Liver (tissue), 9 donors: ENCODE results near the gene ADM2. TPM values are rescaled to one million over a fixed set of nuclear protein-coding genes. Genes with fewer than 3 reads are reported as not detected.

Experiments used
- DNase-seq: peaks from one replicate; pipeline ENCODE4 v3.0.0-alpha.2; 2017; ENCODE audit warnings: low spot score
- H3K27ac ChIP-seq, 2 donors: one replicate each; pipeline ENCODE4 v1.7.0; 2013; ENCODE audit warnings: inconsistent platforms in 2 of 2, low read length in 2 of 2, control low read depth in 1 of 2, low read depth in 1 of 2, mild to moderate bottlenecking in 1 of 2
- H3K27me3 ChIP-seq, 4 donors: one replicate each; pipeline versions ENCODE4 v1.6.1 to v1.7.0; 2013; ENCODE audit warnings: low read length in 3 of 4, inconsistent platforms in 1 of 4, mild to moderate bottlenecking in 1 of 4, moderate library complexity in 1 of 4; ENCODE audit not compliant: control insufficient read depth in 4 of 4, insufficient read depth in 4 of 4
- H3K36me3 ChIP-seq, 4 donors: one replicate each; pipeline versions ENCODE4 v1.6.1 to v1.7.0; 2013; ENCODE audit warnings: low read length in 3 of 4, mild to moderate bottlenecking in 3 of 4, low read depth in 1 of 4, moderate library complexity in 1 of 4; ENCODE audit not compliant: control insufficient read depth in 4 of 4, insufficient read depth in 3 of 4
- H3K4me1 ChIP-seq, 4 donors: one replicate each; pipeline versions ENCODE4 v1.6.1 to v1.7.0; 2013; ENCODE audit warnings: low read length in 3 of 4, mild to moderate bottlenecking in 3 of 4, moderate library complexity in 1 of 4; ENCODE audit not compliant: control insufficient read depth in 4 of 4, insufficient read depth in 4 of 4
- H3K4me3 ChIP-seq, 3 donors: one replicate each; pipeline versions ENCODE4 v1.6.1 to v1.7.0; 2013; ENCODE audit warnings: low read length in 3 of 3, control low read depth in 1 of 3, low read depth in 1 of 3, mild to moderate bottlenecking in 1 of 3
- H3K9ac ChIP-seq, 2 donors: one replicate each; pipeline ENCODE4 v1.7.0; 2013; ENCODE audit warnings: low read length in 2 of 2, mild to moderate bottlenecking in 2 of 2, moderate library complexity in 2 of 2, control low read depth in 1 of 2, low read depth in 1 of 2
- H3K9me3 ChIP-seq, 4 donors: one replicate each; pipeline versions ENCODE4 v1.6.1 to v1.7.0; 2013; ENCODE audit warnings: low read length in 3 of 4; ENCODE audit not compliant: control insufficient read depth in 4 of 4
- ATF3 ChIP-seq: IDR thresholded peaks from 2 replicates; pipeline ENCODE4 v1.6.1; 2016; ENCODE audit warnings: antibody characterized with exemption
- CTCF ChIP-seq: fragments of 150-350 bp; IDR thresholded peaks from 2 replicates; pipeline ENCODE4 v1.5.1; 2017; ENCODE audit warnings: improper control_type of control experiment, low read depth, low read length; ENCODE audit not compliant: missing input control
- EGR1 ChIP-seq, 2 donors: IDR thresholded peaks; 2 replicates each; pipeline ENCODE4 v1.6.1; 2016 to 2018; ENCODE audit warnings: antibody characterized with exemption in 2 of 2, low read depth in 2 of 2
- FOXA1 ChIP-seq: IDR thresholded peaks from 2 replicates; pipeline ENCODE4 v1.6.1; 2016; ENCODE audit warnings: antibody characterized with exemption
- FOXA2 ChIP-seq: IDR thresholded peaks from 2 replicates; pipeline ENCODE4 v1.6.1; 2016; ENCODE audit warnings: antibody characterized with exemption
- HNF4A ChIP-seq, 2 donors: conservative IDR thresholded peaks; 2 replicates each; pipeline ENCODE4 v1.6.1; 2016; ENCODE audit warnings: antibody characterized with exemption in 2 of 2, mild to moderate bottlenecking in 2 of 2
- HNF4G ChIP-seq: IDR thresholded peaks from 2 replicates; pipeline ENCODE4 v1.6.1; 2016; ENCODE audit warnings: antibody characterized with exemption
- JUND ChIP-seq, 2 donors: IDR thresholded peaks; 2 replicates each; pipeline ENCODE4 v1.6.1; 2016; ENCODE audit warnings: antibody characterized with exemption in 2 of 2
- MAX ChIP-seq: IDR thresholded peaks from 2 replicates; pipeline ENCODE4 v1.6.1; 2016; ENCODE audit warnings: antibody characterized with exemption
- NR2F2 ChIP-seq: IDR thresholded peaks from 2 replicates; pipeline ENCODE4 v1.6.1; 2016; ENCODE audit warnings: antibody characterized with exemption
- RAD21 ChIP-seq, 2 donors: IDR thresholded peaks; 2 replicates each; pipeline ENCODE4 v1.6.1; 2016; ENCODE audit warnings: antibody characterized with exemption in 2 of 2, mild to moderate bottlenecking in 2 of 2
- RXRA ChIP-seq, 2 donors: IDR thresholded peaks; 2 replicates each; pipeline ENCODE4 v1.6.1; 2017 to 2018; ENCODE audit warnings: antibody characterized with exemption in 2 of 2, mild to moderate bottlenecking in 1 of 2
- SP1 ChIP-seq: IDR thresholded peaks from 2 replicates; pipeline ENCODE4 v1.6.1; 2018; ENCODE audit warnings: antibody characterized with exemption, mild to moderate bottlenecking
- TAF1 ChIP-seq: conservative IDR thresholded peaks from 2 replicates; pipeline ENCODE4 v1.6.1; 2016; ENCODE audit warnings: antibody characterized with exemption, mild to moderate bottlenecking
- YY1 ChIP-seq: IDR thresholded peaks from 2 replicates; pipeline ENCODE4 v1.6.1; 2016; ENCODE audit warnings: antibody characterized with exemption, mild to moderate bottlenecking
- WGBS: extraction: QIAGEN DNeasy Blood & Tissue Kit; methylation state at CpG from one replicate; pipeline ENCODE4 v1.1.7; 2013; 5-methylcytosine and 5-hydroxymethylcytosine counted together
- polyA plus RNA-seq, 2 donors: library from polyadenylated mRNA; stranded (reverse) in 1 of 2; unstranded in 1 of 2; fragments of 200-250 nt in 1 of 2; fragments of >200 nt in 1 of 2; fragmentation: Nextera tagmentation in 1 of 2; extraction: Ambion mirVana in 1 of 2; gene quantifications; one replicate each; pipeline versions ENCODE4 v1.2.1 to v1.2.3, GENCODE V29; 2013 to 2015
- total RNA-seq, 2 donors: library from RNA; depleted of rRNA; stranded (reverse); fragments of >200 nt; gene quantifications; one replicate each; pipeline ENCODE4 v1.2.3, GENCODE V29; 2014
- TF ChIP-seq, protein P1 (sequence below): IDR thresholded peaks from 2 replicates; pipeline ENCODE4 v1.6.1; 2016; ENCODE audit warnings: antibody characterized with exemption, mild to moderate bottlenecking
- TF ChIP-seq, protein P2 (sequence below): IDR thresholded peaks from 2 replicates; pipeline ENCODE4 v1.6.1; 2016; ENCODE audit warnings: antibody characterized with exemption
- donor health status: healthy.
- donor health status: healthy.
- donor health status: healthy.
- donor health status: healthy.
- donor health status: healthy.

Gene ADM2
- total and polyA plus RNA-seq, 4 donors: 0.79 to 2.8 (median 1.3) TPM

DNA sequence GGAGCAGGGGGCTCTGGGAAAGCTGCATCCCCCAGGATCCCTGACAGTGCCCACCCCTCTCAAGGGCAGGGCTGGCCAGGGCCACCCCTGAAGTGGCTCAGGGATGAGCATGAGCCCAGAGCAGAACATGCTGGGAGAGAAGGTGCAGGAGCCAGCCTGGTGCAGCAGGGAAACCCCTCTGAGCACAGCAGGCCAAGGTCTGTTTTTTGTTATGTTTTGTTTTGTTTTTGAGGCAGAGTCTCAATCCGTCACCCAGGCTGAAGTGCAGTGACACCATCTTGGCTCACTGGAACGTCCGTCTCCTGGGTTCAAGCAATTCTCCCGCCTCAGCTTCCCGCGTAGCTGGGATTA lies 5.7 kb upstream of the ADM2 start:
- H3K4me1 ChIP-seq: peaks cover 9 to 35% (median 22%) of the 10 kb centered on the region in 4 donors
- H3K9ac ChIP-seq: no peak overlapping the region
- TF ChIP-seq HNF4A (conservative IDR thresholded peaks at IDR 0.05) (no peak), SP1 (no peak), YY1 (no peak), CTCF (no peak), NR2F2 (no peak), RXRA (IDR thresholded peaks at IDR 0.05) (no peak), JUND (IDR thresholded peaks at IDR 0.05) (no peak), FOXA1 (no peak), HNF4G (no peak), TAF1 (no peak), MAX (no peak)
- TF ChIP-seq, protein P1, sequence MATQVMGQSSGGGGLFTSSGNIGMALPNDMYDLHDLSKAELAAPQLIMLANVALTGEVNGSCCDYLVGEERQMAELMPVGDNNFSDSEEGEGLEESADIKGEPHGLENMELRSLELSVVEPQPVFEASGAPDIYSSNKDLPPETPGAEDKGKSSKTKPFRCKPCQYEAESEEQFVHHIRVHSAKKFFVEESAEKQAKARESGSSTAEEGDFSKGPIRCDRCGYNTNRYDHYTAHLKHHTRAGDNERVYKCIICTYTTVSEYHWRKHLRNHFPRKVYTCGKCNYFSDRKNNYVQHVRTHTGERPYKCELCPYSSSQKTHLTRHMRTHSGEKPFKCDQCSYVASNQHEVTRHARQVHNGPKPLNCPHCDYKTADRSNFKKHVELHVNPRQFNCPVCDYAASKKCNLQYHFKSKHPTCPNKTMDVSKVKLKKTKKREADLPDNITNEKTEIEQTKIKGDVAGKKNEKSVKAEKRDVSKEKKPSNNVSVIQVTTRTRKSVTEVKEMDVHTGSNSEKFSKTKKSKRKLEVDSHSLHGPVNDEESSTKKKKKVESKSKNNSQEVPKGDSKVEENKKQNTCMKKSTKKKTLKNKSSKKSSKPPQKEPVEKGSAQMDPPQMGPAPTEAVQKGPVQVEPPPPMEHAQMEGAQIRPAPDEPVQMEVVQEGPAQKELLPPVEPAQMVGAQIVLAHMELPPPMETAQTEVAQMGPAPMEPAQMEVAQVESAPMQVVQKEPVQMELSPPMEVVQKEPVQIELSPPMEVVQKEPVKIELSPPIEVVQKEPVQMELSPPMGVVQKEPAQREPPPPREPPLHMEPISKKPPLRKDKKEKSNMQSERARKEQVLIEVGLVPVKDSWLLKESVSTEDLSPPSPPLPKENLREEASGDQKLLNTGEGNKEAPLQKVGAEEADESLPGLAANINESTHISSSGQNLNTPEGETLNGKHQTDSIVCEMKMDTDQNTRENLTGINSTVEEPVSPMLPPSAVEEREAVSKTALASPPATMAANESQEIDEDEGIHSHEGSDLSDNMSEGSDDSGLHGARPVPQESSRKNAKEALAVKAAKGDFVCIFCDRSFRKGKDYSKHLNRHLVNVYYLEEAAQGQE: no peak
- TF ChIP-seq, protein P2, sequence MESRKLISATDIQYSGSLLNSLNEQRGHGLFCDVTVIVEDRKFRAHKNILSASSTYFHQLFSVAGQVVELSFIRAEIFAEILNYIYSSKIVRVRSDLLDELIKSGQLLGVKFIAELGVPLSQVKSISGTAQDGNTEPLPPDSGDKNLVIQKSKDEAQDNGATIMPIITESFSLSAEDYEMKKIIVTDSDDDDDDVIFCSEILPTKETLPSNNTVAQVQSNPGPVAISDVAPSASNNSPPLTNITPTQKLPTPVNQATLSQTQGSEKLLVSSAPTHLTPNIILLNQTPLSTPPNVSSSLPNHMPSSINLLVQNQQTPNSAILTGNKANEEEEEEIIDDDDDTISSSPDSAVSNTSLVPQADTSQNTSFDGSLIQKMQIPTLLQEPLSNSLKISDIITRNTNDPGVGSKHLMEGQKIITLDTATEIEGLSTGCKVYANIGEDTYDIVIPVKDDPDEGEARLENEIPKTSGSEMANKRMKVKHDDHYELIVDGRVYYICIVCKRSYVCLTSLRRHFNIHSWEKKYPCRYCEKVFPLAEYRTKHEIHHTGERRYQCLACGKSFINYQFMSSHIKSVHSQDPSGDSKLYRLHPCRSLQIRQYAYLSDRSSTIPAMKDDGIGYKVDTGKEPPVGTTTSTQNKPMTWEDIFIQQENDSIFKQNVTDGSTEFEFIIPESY: no peak

DNA sequence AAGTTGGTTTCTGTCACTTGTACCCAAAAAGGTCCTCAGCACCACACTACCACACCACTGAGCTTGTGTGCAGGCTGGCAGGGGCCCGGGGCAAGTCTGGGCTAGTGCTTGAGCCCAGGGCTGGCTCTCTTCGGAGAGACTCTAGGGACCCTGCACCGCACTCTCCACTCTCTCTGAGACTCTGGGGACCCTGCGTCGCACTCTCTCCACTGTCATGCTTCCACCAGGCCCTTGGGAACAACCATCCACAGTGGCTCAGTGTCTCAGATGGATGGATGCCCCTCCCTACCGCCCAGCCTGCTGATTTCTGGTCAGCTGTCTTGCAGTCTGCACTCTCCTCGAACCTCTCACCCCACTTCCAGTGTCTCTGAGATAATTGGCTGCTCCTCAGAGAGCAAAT lies 4.5 kb upstream of the ADM2 start:
- DNase-seq: no peak
- no peak overlapping the region for H3K9ac ChIP-seq
- peaks cover 0 to 1% (median 0%) of the 10 kb centered on the region in 4 donors for H3K36me3 ChIP-seq
- no peaks in the 10 kb centered on the region for H3K27me3 ChIP-seq
- TF ChIP-seq ATF3 (no peak), RAD21 (IDR thresholded peaks at IDR 0.05) (no peak), NR2F2 (no peak), JUND (IDR thresholded peaks at IDR 0.05) (no peak), FOXA2 (no peak), EGR1 (IDR thresholded peaks at IDR 0.05; ENCODE audit: low read depth in 2 of 2) (no peak)
- TF ChIP-seq, protein P2: no peak
- TF ChIP-seq, protein P1: no peak
- no peaks in the 10 kb centered on the region for H3K9me3 ChIP-seq
- H3K4me3 ChIP-seq: no peak overlapping the region
- no peak overlapping the region for H3K27ac ChIP-seq
- 88% methylated on average over 7 of the region's 7 CpGs for WGBS
- H3K4me1 ChIP-seq: peaks cover 9 to 39% (median 21%) of the 10 kb centered on the region in 4 donors

More for the DNA sequence above, 5.7 kb upstream of the ADM2 start:
- H3K9me3 ChIP-seq: no peaks in the 10 kb centered on the region
- 91% methylated on average over 6 of the region's 6 CpGs for WGBS
- DNase-seq: no peak
- no peaks in the 10 kb centered on the region for H3K27me3 ChIP-seq
- H3K4me3 ChIP-seq: no peak overlapping the region
- H3K27ac ChIP-seq: no peak overlapping the region
- peaks cover 0 to 1% (median 0%) of the 10 kb centered on the region in 4 donors for H3K36me3 ChIP-seq
